GM21526 (cell line): ENCODE measurements around the gene DPP6.
"Not testable (repeated sequence)": the region's sequence is repeated elsewhere in the genome, so short reads cannot be mapped to it uniquely, and the experiment has no call there.

Experiments used
- ATAC-seq: cut with Tn5 transposase; IDR thresholded peaks from one replicate; pipeline ENCODE4 v1.9.1; 2021; ENCODE audit warnings: moderate library complexity; ENCODE audit not compliant: unreplicated experiment, low FRiP score

The DPP6 gene

GRCh38 chr7:154640266-154640865 lies 588.2 kb downstream of the DPP6 start:
- ATAC-seq, result no peak

- ATAC-seq, result no peak
Measured at GRCh38 chr7:154640917-154641316, 588.7 kb downstream of the DPP6 start.

- no peak for ATAC-seq
Measured at GRCh38 chr7:154644366-154644765, 592.2 kb downstream of the DPP6 start.

- ATAC-seq, result no peak
Measured at GRCh38 chr7:154646126-154647013, 594.2 kb downstream of the DPP6 start.

- ATAC-seq, result no peak
Measured at GRCh38 chr7:154647625-154648024, 595.4 kb downstream of the DPP6 start.

- no peak for ATAC-seq
Measured at GRCh38 chr7:154649015-154649414, 596.8 kb downstream of the DPP6 start.

GRCh38 chr7:154649434-154649833 lies 597.2 kb downstream of the DPP6 start:
- ATAC-seq, result no peak

GRCh38 chr7:154650275-154650674 lies 598.1 kb downstream of the DPP6 start:
- ATAC-seq, result no peak

DNA sequence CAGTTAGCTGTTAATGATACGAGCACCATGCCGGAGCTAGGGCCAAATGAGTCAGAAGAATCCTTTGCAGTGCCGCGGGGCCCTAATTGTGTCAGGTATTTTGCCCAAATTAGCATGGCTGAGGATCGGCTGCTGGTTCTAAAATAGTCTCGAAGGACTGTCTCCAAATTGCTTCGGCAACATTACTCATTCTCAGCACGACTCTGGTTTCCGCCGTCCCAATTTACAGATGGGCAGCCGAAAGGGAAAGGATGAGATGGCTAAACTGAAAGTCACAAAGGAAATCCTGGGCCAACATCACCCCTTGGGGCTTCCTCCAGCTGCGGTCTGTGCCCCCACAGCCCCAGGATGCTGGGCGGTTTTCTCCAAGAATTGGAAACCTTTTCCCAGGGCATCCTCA lies 599.3 kb downstream of the DPP6 start:
- no peak for ATAC-seq

DNA sequence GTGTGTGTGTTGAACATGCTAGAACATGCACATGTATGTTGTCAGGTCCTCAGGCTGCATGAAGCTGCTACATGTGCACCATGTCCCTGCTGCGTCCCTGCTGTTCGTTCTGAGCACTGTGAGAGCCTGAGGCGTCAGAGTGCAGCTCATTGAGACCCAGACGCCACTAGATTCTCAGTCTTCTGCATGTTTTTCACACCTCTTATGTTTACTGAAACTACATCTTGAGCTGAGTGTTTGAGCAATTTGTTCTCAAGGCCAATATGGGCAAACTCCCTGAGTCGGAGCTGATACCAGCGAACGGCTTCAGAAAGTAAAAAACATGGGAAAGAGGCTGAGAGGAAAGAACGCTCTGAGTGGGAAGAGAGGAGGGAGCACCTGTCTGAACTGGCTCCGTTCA lies 600.4 kb downstream of the DPP6 start:
- ATAC-seq, result no peak

- no peak for ATAC-seq
Measured at GRCh38 chr7:154653281-154653680, 601.1 kb downstream of the DPP6 start.

- ATAC-seq, result no peak
Measured at GRCh38 chr7:154656618-154657017, 604.4 kb downstream of the DPP6 start.

DNA sequence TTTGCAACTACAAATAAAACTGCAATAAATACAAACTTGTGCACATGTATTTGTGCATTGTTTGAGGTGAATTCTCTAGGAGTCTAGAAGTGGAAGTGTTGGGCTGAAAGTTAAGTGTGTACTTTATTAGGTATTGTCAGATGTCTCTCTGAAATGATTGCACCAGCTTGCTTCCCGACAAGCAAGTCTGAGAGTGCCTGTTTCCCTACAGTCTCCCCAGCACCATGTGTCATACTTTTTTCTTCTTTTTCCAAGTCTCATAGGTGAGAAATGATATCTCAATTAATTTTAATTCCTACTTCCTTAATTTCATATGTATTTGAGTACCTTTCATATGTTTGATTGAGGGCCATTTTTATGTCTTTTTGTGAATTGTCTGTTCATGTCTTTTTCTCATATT lies 614.6 kb downstream of the DPP6 start:
- ATAC-seq, result no peak

GRCh38 chr7:154672659-154673415 lies 620.6 kb downstream of the DPP6 start:
- no peak for ATAC-seq

GRCh38 chr7:154674191-154674590 lies 622.0 kb downstream of the DPP6 start:
- no peak for ATAC-seq

- ATAC-seq, result no peak
Measured at GRCh38 chr7:154675560-154675959, 623.4 kb downstream of the DPP6 start.

- ATAC-seq, result not testable (repeated sequence)
Measured at GRCh38 chr7:154676033-154676421, 623.8 kb downstream of the DPP6 start.

DNA sequence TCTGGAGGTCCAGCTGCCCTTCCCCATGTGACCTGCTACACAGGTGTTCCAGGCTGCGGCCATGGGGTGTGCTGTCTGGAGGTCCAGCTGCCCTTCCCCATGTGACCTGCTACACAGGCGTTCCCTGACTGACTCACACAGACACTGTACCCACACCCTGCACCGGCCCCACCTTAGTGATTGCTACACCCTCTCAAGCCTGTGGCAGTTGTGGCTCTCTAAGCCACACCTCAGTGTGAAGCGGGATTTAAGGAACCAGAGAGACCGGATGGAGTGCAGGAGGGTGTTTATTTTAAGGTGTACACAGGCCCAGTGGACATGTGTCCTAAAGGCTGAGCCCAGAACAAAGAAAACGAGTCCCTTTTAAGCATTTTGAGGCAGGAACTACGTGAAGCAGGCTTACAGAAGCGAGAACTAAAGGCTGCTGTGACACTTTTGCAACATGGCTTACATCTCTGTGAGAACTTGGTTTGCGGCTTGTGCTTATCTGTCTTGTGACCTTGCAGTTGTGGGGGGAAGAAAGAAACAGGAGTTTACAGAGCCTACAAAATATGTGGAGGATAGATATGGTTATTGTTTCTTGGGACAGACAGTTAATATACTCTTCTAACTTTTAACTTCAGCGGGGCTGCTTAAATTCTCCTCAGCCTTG lies 624.4 kb downstream of the DPP6 start:
- ATAC-seq, result no peak

- ATAC-seq, result no peak
Measured at GRCh38 chr7:154677454-154677853, 625.3 kb downstream of the DPP6 start.

DNA sequence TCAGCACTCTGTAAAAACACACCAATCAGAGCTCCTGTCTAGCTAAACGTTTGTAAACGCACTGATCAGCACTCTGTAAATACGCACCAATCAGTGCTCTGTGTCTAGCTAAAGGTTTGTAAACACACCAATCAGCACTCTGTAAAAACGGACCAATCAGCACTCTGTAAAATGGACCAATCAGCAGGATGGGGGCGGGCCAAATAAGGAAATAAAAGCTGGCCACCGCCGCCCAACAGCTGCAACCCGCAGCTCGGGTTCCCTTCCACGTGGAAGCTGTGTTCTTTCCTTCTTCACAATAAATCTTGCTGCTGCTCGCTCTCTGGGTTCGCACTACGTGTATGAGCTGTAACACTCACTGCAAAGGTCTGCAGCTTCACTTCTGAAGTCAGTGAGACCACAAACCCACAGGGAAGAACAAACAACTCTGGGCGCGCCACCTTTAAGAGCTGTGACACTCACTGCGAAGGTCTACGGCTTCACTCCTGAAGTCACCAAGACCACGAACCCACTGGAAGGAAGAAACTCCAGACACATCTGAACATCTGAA lies 625.9 kb downstream of the DPP6 start:
- ATAC-seq, result not testable (repeated sequence)
